Sciatic nerve (tissue), 2 donors: ENCODE data around the gene C10orf95. TPM values are rescaled to one million over a fixed set of nuclear protein-coding genes. Genes with fewer than 3 reads are reported as not detected.
"Not testable (repeated sequence)": the region's sequence is repeated elsewhere in the genome, so short reads cannot be mapped to it uniquely, and the experiment has no call there.

Source experiments
- ATAC-seq: fragments of 200-7000 bp; cut with Tn5 transposase; one replicate; pipeline ENCODE4 v1.9.1; 2020; ENCODE audit warnings: mild to moderate bottlenecking, moderate library complexity
- DNase-seq: peaks from one replicate; pipeline ENCODE4 v3.0.0-alpha.2; 2020; ENCODE audit warnings: low spot score
- intact Hi-C: fragments of 100-400 bp; cut with DNase I; formaldehyde crosslinking; loops from one replicate; pipeline ENCODE4 v1.14.2; 2022
- total RNA-seq: library from RNA; stranded (reverse); fragmentation: NEBNext Ultra II Directional; extraction: Animal tissue kit (Norgen Biotek cat#: 25700); gene quantifications from one replicate; pipeline ENCODE4 v1.2.1, GENCODE V29; 2021
- donor health status: DM: no; HTN: no; CAD: no.
- donor health status: DM: no; HTN: no; CAD: no.

C10orf95 gene
- not detected for total RNA-seq

GRCh38 chr10:102451105-102451969, at the start of gene C10orf95:
Gene C10orf95, minus strand, starts transcription at chr10:102451543. Its CDS starts 450 bp downstream, at chr10:102451093.
- DNase-seq (no peak), ATAC-seq (no peak)
- intact Hi-C loops: no loop called here

GRCh38 chr10:102500686-102501085, 49.3 kb upstream of the C10orf95 start:
- ATAC-seq, DNase-seq: not testable (repeated sequence)
- intact Hi-C loops: loop anchor here (5.0 kb wide), 1 partner anchor 82 kb away; no protein-coding TSS in a partner anchor

GRCh38 chr10:102499356-102499755, 48.0 kb upstream of the C10orf95 start:
- ATAC-seq: no peak
- intact Hi-C loops: no loop called here
- DNase-seq: no peak

GRCh38 chr10:102497545-102497944, 46.2 kb upstream of the C10orf95 start:
- no peak for DNase-seq
- no peak for ATAC-seq
- intact Hi-C loops: no loop called here

- DNase-seq (no peak), ATAC-seq (no peak)
- intact Hi-C loops: no loop called here
These were observed 42.4 kb upstream of the C10orf95 start for GRCh38 chr10:102493771-102494170.

GRCh38 chr10:102492983-102493382, 41.6 kb upstream of the C10orf95 start:
- peak; percentile 62 for ATAC-seq
- intact Hi-C loops: no loop called here

GRCh38 chr10:102492344-102492939, 41.1 kb upstream of the C10orf95 start:
- no peak for ATAC-seq
- intact Hi-C loops: no loop called here
- no peak for DNase-seq

More at GRCh38 chr10:102492983-102493382, 41.6 kb upstream of the C10orf95 start:
- DNase-seq: no peak

GRCh38 chr10:102491136-102491535, 39.8 kb upstream of the C10orf95 start:
- no peak for DNase-seq
- intact Hi-C loops: no loop called here
- no peak for ATAC-seq

GRCh38 chr10:102485093-102485784, 33.9 kb upstream of the C10orf95 start:
- DNase-seq (no peak), ATAC-seq (no peak)
- intact Hi-C loops: no loop called here

GRCh38 chr10:102484021-102484420, 32.7 kb upstream of the C10orf95 start:
- DNase-seq (no peak), ATAC-seq (no peak)
- intact Hi-C loops: no loop called here

GRCh38 chr10:102480396-102480795, 29.1 kb upstream of the C10orf95 start:
- intact Hi-C loops: no loop called here
- no peak for ATAC-seq
- DNase-seq: no peak

GRCh38 chr10:102479651-102480050, 28.3 kb upstream of the C10orf95 start:
- no peak for ATAC-seq
- intact Hi-C loops: loop anchor here (10.0 kb wide), 1 partner anchor 85 kb away; the partner anchor contains the start of gene NFKB2
- no peak for DNase-seq

GRCh38 chr10:102476466-102477141, 25.3 kb upstream of the C10orf95 start:
- DNase-seq: no peak
- intact Hi-C loops: loop anchor here (10.0 kb wide), 1 partner anchor 82 kb away; the partner anchor contains the start of gene NFKB2
- ATAC-seq: no peak

GRCh38 chr10:102475451-102476040, 24.2 kb upstream of the C10orf95 start:
- intact Hi-C loops: loop anchor here (10.0 kb wide), 1 partner anchor 81 kb away; the partner anchor contains the start of gene NFKB2
- DNase-seq: no peak
- no peak for ATAC-seq

- intact Hi-C loops: loop anchor here (10.0 kb wide), 1 partner anchor 79 kb away; the partner anchor contains the start of gene NFKB2
These were observed 22.3 kb upstream of the C10orf95 start for GRCh38 chr10:102473445-102474331.

GRCh38 chr10:102470579-102471546, 19.5 kb upstream of the C10orf95 start:
- intact Hi-C loops: loop anchor here (10.0 kb wide), 1 partner anchor 76 kb away; the partner anchor contains the start of gene NFKB2
- no peak for ATAC-seq
- no peak for DNase-seq

More at GRCh38 chr10:102473445-102474331, 22.3 kb upstream of the C10orf95 start:
- DNase-seq (no peak), ATAC-seq (no peak)
